HG03159 (cell line): ENCODE data around the gene FBP2.
"Not testable (repeated sequence)": the region's sequence is repeated elsewhere in the genome, so short reads cannot be mapped to it uniquely, and the experiment has no call there.

ENCODE experiments used
- ATAC-seq: cut with Tn5 transposase; IDR thresholded peaks from one replicate; pipeline ENCODE4 v1.9.1; 2021; ENCODE audit warnings: mild to moderate bottlenecking, moderate library complexity; ENCODE audit not compliant: unreplicated experiment

FBP2 gene

GRCh38 chr9:94606646-94607422 is 13.2 kb upstream of the FBP2 start:
- no peak for ATAC-seq

- peak; percentile 62 for ATAC-seq
These were observed 9.9 kb upstream of the FBP2 start for GRCh38 chr9:94603259-94604160.

DNA sequence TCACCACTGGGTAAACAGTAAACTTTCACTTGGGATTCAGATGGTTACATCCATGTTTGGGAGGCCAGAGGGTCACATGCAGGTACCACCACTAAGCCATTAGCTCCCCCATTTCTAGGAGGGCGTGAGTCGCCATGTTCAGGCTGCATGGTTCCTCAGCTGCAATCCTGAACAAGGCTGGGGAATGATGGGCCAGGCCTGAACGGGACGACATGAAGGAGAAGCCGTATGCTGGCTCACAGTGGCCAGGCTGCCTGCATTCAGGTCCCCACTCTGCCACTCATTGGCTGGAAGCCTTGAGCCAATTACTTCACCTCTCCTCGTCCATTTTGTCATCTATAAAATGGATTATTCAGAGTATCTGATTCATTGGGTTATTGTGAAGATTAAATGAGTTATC is 9.0 kb upstream of the FBP2 start:
- no peak for ATAC-seq

- no peak for ATAC-seq
These were observed 7.1 kb upstream of the FBP2 start for GRCh38 chr9:94600715-94601114.

GRCh38 chr9:94600258-94600657 is 6.6 kb upstream of the FBP2 start:
- no peak for ATAC-seq

DNA sequence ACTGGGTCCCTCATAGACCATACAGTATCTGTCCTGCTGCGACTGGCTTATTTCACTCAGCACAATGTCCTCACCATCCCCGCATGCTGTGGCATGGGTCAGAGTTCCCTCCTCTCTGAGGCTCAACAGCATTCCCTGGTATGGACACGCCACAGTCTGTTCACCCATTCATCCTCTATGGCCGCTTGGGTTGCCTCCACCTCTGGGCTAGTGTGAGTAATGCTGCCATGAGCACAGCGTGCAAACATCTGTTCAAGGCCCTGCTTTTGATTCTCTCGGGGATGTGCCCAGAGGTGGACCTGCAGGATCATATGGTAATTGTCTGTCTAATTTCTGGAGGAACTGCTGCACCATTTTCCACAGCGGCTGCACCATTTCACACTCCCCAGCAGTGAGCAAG is 5.5 kb upstream of the FBP2 start:
- ATAC-seq = no peak

DNA sequence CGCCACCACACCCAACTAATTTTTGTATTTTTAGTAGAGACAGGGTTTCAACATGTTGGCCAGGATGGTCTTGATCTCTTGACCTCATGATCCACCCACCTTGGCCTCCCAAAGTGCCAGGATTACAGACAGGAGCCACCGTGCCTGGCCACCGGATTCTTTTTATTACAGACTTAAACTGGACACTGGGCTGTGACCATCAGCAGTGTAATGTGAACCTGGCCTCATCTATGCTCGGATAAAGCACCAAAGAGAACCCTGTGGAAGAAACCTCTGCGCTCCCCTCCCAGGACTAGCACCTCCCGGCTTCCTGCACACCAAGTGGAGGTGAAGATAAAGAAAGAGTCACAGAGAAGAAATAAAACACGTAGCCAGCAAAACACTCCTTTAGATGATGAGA is 941 bp downstream of the FBP2 start:
- ATAC-seq = not testable (repeated sequence)

DNA sequence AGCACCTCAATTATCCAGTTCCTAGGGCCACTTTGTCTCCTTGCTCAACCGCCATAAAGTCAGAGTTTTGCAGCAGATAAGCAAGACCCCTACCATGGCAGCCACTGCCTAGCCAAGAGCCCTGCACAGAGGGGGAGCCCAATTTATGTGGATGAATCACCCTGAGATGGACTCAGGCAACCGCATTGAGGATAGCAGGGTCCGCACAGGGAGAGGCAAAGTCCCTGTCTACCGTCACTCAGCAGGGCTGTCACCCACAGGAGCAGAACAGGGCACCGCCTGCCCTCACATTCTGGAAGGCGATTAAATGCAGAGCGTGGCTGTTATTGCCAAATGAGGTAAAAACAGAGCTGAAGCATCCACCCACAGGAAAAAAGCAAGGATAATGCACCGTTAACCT is 1.7 kb downstream of the FBP2 start:
- ATAC-seq = no peak

- not testable (repeated sequence) for ATAC-seq
These were observed 2.5 kb downstream of the FBP2 start for GRCh38 chr9:94591046-94591545.

- ATAC-seq = no peak
These were observed 4.9 kb downstream of the FBP2 start for GRCh38 chr9:94588681-94589080.

GRCh38 chr9:94586814-94587213 is 6.8 kb downstream of the FBP2 start:
- ATAC-seq = no peak

DNA sequence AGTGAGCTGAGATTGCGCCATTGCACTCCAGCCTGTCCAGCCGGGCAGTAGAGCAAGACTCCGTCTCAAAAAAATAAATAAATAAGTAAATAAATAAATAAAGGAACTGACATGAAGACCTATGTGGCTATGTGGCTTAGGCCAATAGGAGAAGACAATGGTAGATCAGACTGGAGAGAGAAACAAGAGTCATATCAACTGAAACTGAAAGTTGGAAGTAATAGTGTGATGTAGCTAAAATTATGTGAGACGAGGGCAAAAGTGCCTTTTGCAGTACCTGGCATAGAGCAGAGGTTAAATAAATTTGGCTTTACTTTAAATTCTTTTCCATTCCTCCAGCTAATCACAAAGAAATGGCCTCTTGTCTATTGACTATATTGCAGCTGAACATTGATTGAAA is 7.3 kb downstream of the FBP2 start:
- no peak for ATAC-seq

DNA sequence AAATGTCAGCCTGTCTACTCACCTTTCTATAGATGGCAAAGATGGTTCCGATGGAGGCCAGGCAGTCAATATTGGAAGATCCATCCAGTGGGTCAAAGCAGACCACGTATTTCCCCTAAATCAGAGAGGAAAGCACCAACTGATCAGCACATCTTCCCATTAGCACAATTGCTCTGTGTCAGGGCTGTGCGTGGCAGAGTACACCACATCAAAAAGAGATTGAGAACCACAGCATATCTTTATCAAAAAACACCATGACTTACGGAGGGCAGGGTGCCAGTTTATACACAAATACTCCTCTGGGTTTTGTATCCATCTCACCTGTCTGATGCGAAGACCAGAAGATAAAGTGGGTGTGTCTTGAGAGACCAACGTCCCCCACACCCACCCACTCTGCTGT is 9.1 kb downstream of the FBP2 start:
- ATAC-seq = no peak

DNA sequence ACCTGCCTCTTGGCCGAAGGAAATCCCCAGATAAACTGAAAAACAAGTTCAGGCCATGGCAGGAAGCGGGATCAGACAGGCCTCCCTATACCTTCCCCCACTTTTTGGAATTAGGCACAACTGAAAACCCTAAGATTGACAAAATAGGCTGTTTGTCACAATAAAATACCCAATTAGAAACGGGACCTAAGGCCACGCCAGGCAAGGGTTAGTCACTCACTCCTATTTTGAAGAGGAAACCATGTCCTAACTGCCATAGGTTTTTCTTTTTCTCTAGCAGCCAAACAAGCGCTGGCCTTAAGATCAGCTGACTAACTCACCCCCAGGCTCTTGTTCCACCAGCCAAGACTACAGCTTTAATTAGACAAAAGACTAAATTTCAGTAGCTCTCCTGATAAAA is 11.9 kb downstream of the FBP2 start:
- no peak for ATAC-seq

DNA sequence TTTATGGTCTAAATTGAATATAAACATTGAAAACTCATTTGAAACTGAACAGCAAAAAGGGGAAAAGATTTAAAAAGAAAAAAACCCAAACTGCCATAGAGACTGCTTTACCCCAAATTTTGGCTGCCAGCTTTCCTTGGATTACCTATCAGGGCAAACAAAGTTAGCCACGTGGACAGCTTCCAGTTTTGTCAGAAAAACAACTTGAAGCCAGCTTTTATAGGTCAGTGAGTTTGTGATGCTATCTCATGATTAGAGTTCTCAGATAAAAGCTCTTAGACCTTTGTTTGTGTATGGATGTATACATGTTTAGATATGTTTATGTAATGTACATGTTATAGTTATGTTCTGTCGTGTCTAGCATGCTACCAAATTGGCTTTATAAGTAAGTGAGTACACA is 16.1 kb downstream of the FBP2 start:
- no peak for ATAC-seq

DNA sequence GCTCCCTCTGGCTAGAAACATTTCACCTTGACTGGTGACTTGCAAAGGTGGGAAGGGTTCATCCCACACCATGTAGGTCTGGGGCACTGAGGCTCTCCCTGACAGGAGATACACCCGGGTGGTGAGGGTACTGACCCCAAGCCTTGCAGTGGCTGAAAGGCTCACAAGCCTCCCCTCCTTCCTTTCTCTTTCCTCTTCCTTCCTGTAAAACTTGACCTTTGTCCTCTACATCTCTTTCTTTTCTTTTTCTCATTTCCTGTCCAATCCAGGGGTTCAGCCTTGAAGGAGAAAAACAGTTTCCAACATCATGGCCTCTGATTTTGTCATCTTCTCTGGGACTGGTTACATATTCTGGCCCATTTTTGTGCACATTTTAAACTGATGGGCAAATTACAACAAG is 16.6 kb downstream of the FBP2 start:
- ATAC-seq = no peak

DNA sequence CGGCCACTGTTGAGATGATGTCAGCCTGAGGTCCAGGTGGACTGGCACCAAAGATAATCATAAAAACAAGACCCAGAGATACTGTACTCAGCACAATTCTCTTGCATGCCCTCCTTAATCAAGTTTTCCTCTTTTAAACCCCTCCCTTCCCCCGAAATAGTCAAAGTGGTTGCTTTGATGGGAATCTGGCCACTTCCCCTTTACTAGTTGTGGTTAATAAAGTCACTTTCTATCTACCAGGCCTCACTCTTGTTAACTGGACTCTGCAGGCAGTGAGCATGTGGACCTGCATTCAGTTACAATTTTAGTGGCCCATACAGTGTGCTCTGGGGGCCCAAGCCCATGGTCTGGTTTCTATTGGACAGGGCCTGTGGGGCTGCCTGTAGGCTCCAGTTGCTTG is 17.5 kb downstream of the FBP2 start:
- ATAC-seq = no peak

DNA sequence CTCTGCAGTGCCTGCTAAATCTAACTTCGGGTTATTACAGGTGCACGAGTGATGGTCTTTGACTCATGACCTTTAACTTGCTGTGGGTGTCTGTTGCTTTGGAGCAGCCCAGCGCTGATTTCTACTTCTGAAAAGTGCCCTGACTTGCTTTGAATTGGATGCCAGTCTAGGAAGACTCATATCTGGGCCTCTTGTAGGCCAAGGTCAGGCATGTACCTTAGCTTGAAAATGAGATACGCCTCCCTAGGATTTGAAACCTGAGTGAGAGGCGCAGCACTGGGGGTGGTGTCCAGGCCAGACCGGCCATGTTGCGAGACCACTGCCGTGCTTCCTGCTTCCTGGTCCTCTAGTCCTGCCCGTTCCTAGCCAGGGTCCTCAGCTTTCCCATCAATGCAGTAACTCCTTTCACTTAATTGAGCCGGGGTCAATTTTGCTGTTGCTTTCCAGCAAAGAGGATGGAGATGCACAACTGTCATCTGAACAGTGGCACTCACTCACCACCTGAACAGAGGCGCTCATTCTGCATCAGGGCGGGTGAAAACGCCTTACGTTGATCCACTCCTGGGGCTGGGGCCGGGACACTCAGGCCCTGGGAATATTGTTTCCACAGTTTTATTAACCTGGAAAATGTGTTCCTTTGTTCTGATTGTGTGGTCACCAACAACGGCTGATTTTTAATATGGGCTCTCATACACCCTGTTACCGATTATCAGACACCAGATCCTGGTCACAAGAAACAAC is 24.5 kb downstream of the FBP2 start:
- no peak for ATAC-seq

DNA sequence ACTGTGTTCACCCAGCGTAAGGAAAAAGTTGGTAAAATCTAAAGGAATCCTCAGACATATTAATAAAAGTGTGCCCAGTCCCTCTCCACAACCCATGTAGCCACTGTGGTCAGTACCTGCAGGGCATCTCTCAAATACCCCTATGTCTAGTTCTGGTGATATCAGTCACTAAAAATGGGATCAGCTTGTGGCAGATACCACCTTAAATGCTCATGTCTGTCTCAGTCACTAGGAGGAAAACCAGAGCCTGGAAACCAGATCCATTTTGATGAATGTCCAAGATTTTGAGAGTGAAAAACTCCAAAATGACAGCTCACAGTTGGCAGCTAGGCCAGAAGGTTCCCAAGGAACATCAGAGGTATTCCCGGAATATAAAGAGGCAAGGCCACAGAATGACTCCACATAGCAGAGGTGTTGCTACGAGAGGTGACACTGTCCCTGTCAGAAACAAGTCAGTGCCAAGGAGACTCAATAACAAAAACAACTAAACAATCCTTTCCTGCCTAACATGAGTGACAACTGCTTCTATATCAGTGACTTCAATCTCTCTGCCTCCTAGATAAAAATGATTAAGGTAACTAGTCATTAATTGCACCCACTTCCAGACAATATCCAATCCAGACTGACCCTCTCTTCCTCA is 25.3 kb downstream of the FBP2 start:
- no peak for ATAC-seq

DNA sequence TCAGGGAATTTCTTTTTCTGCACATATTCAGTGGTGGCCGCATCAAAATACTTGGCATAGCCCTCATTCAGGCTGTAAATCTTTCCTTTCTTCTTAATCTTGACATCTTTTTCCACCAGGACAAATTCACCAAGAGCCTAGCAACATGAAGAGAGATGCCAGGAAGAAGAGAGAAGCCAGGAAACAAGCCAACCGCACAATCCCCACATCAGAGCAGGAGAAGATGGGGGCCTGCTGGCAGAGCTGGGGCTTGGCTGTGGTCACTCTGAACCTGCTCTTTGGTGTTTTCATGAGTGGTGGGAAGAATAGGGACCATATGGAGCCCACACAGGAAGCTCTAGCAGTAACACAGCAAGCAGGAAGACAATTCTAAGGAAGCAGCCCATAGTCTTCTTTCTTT is 26.4 kb downstream of the FBP2 start:
- no peak for ATAC-seq

GRCh38 chr9:94566550-94566949 is 27.1 kb downstream of the FBP2 start:
- ATAC-seq = no peak
